HG02571 (cell line): ENCODE results near the gene FLT3.
"Not testable (repeated sequence)": the region's sequence is repeated elsewhere in the genome, so short reads cannot be mapped to it uniquely, and the experiment has no call there.

Source experiments
- ATAC-seq: cut with Tn5 transposase; IDR thresholded peaks from one replicate; pipeline ENCODE4 v1.9.1; 2021; ENCODE audit warnings: mild to moderate bottlenecking, moderate library complexity; ENCODE audit not compliant: unreplicated experiment

The FLT3 gene

GRCh38 chr13:27975564-27976361, 124.6 kb downstream of the FLT3 start:
- ATAC-seq: no peak

DNA sequence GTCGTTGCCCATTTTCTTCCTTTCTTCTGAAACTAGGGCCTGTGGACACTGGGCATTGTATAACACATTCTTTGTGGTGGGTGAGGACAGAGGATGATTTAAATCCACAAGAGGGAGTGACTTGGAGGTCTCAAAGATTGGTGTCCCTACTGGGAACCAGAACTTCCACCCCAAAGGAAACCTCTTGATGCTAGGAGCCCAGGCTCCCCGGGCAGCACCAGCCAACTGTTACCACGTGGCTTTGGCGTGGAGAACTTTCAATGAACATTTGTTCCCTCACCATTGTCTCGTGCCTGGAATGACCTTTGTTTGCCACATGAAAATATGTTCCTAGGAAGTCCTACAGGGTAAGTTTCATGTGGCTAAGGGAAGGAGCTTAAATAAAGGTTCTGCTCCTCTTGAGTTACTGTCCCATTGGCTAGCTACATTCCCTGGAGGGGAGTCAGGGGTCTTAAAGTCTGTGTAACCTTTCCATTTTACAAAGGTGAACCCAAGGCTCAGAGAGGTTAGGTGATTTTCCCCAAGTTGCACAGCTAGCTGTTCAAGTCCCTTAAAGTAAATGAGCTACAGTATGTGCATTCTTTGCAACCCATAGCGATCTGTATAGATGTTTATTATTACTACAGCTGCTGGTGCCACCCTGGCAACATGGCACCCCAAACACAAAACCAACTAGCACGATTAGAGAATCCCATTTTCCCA, 126.3 kb downstream of the FLT3 start:
- no peak for ATAC-seq

GRCh38 chr13:27973291-27973690, 127.1 kb downstream of the FLT3 start:
- ATAC-seq: no peak

DNA sequence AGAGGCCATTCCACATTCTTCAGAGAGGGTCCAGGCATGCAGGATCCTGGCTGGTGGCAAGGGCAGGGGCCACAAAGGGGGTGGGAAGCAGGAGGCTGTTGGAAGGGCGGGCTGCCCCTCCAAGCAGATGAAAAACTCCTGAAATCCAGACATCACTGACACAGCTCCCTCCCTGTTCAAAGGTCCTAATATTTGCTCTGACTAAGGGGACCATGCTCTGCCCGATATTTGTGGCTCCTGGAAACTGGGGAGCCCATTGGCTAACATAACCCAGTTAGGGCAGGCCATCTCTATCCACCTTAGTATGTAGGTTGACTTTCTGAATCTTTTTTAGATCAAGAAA, 127.9 kb downstream of the FLT3 start:
- no peak for ATAC-seq

DNA sequence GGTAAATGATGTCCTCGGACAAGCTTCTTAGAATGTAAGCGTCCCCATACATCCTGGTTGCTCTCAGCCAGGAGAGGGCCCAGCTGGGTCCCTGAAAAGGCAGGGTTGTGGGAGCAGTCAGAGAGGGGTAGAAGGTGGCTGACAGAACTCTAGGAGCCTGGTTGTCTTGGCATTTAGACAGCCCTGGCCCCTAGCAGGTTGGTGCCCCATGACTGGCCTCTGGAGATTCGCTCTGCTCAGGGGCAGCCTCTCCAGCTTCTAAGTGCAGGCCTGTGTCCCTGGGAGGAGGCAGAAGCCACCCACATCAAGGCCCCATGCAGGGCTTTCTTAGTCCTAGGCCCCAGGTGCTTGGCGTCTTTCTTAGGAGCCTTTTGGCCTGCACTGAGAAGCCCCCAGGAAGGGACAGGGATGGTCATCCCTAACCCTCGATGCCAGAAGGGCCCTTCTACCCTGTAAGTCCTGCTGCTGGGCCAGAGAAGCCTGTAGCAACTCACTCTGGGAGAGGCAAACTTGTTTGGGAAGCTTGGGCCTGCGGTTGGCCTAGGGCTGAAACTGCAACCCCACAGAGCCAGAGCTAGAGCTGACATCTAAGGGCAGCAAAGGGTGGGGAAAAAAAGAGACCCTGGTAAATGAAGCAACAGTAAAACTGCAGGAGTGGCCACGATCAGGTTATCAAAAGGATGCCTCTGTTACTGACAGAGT, 128.4 kb downstream of the FLT3 start:
- no peak for ATAC-seq

DNA sequence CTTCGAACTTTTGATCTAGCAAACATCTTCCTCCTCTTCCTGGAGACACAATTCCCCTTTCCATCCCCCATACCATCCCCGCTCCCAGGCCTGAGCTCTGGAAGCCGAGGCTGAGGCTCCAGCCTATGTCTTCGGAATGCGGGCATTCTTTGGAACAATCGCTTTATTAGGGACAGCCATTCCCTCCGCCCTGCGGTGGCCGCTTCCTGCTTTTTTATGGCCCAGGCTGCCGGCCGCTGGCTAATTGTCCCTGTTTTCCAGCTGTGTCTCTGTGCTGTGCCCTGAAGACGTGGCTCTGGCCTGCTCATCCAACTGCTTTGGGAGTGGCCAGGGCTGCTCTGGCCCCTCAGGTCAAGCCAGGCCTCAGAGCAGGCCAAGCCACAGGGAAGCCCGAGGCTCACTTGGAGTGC, 129.1 kb downstream of the FLT3 start:
- ATAC-seq: no peak

- no peak for ATAC-seq
Observed at GRCh38 chr13:27970382-27971235, 129.8 kb downstream of the FLT3 start.

- ATAC-seq: no peak
Observed at GRCh38 chr13:27969866-27970229, 130.5 kb downstream of the FLT3 start.

DNA sequence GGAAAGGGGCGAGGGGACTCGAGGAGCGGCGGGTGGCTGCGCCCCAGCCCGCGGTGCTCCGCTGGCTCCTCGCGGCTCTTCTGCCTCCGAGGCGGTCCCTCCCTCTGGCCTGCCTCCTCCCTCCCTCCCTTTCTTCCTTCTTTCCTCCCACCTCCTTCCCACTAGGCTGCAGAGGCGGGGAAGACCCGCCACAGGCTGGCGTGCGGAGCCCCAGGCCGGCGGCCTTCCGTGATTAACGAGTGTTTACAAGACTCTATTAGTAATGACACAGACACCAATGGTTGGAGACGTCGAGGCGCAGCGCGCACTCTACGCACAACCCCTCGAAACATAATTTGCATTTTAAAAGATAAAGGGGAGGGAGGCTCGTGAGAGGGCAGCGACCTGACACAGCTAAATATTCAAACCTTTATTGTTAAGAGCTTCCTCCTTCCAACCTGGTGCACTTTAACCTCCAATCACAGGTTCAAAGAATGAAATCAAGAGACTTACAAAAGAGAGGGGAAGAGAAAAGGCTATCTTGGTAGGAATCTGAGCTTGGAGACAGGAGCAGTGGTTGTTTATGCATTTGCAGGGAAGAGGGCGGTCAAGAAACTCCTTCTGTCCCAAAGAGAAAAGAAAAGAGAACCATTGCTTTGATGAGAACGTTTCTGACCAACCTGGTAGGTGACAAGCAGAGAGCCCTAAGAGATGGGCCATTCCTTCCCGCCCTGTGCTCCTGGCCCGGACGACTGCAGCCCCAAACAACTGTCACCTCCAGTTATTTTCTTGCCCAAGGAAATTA, 131.1 kb downstream of the FLT3 start, which contains the start of gene CDX2:
Gene CDX2, minus strand, starts transcription at position 234 of the 784 bp plus-strand sequence. CDS start 309 bp downstream, outside the sequence.
- ATAC-seq: no peak

DNA sequence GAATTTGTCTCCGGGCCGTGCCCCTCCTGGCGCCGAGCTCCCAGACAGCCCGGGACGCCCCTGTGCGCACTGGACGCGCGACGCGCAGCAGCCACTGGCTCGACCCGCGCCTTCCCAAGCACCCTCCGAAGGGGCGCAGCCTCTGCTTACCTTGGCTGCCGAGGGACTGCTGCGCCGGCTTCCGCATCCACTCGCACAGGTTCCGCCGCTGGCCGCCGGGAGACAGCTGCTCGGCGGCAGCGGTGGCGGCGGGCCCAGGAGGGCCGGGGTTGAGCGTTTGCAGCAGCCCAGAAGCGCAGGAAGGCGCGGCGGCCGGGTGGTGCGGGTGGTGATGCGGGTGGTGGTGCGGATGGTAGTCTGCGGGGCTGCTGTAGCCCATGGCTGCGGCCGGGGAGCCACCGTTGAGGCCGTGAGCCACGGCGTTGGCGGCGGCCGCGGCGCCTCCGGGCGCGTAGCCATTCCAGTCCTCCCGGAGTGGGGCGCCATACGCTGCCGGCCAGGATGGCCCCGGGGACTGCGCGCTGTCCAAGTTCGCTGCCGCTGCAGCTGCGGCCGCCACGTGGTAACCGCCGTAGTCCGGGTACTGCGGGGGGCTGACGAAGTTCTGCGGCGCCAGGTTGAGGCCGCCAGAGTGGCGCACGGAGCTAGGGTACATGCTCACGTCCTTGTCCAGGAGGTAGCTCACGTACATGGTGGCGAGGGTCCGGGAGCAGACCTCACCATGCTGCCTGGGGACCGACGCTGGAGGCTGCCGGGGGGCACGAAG, 131.9 kb downstream of the FLT3 start:
- ATAC-seq: no peak

DNA sequence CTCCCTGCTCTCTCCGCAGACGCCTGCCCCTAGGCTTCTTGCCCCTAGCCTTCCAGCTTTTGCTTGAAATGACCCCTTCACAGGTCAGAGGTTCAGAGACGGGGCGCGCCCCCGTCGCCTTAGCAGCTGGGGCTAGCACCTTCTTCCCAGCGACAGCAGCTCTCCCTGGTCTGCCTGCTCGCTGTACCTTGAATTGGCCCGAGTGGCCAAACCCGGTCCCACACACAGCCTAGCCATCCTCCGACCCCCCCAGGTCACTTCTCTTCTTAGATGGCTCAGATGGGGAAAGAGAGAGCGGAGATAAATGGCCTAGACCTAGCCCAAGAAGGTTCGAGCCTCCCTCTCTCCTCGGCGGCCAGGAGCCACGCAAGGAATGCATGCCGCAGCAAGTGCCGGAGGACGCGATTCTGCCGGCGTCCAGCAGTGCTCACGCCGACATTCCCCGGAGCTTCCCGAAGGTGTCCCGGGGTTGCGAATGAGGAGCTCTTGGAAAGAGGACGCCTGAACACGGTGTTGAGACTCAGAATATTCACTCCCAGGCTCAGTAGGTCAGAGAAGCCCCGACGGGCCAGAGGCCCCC, 132.6 kb downstream of the FLT3 start:
- no peak for ATAC-seq

- ATAC-seq: no peak
Observed at GRCh38 chr13:27967203-27967735, 133.1 kb downstream of the FLT3 start.

DNA sequence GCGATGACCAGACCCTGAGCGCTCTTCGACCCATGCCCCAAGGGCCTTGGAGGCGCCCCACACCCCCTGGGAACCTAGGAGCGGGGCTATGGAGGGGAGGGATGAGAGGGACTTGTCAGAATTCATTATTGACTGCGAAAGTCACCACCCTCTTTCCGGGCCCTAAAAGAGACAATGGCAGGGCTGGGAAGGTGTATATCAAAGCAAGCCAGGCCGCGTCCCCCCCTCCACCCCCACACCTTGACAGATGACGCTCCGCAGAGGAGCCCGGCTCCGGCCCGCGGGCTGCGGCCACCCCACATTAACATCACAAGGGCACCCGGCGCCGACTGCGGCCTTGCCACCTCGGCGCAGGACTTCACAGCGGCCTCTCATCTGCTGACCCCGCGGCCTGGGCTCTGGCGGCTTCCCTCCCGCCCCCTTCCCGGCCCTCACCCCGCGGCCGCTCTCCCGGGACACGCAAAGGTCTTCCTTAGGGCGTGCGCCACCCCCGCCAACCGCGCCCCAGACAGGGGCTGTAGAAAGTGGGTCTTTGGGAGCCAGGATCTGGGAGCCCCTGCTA, 133.7 kb downstream of the FLT3 start:
- ATAC-seq: no peak

DNA sequence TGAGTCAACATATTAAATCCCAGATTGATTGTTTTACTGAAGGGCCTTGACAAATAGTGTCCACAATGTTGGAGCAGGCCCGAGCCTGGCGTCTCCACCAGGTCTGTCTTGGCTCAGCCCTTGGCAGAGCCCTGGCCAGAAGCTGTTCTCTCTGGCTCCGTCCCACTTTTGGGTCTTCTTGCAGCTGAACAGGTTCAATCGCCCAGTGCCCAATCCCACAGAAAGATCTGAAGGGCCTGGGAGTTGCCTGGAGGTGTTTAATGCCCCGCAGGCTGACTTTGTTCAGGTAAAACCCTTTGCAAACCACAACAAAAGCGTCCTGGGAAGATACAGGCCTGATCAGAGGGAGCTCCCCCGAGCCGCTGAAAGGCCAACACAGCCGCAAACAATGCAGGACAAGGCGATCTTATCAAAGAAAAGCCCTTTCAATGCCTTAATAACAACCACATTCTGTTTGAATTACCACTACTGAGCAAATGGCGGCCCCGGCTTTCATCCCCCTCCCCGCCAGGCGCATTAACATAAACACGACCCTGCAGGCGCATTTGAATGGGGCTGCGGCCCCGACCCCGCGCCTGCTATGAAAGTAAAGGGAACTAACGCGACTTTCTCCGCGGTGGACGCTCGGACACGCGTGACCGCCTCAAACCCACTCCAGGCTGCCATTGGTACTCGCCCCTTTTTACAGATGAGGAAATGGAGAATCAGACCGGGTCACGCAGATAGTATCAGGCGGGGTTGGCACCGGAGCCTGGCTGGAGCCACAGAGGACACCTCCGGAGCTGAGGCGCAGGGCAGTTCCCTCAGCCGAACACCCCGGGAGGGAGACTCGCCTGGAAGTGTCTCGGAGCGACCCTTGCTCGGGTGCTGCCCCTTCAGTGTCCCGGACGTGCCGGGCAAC, 134.4 kb downstream of the FLT3 start:
- no peak for ATAC-seq

DNA sequence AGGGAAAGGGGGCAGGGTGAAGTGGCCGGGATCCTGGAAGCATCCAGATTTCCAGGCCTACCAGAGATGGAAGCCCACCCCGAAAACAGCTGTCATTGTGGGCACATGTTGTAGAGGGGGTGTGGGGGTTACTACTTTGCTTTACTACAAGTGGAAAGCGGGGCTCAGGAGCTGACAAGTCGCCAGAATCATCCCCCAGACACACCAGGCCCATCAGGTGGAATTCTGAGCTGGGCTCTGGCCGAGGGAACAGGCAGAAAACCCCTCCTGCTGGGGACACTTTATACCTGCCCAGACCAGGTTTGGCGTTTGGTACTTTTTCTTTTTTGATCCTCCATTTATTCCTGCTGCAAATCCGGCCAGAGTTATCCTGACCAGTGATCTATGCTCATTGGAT, 135.0 kb downstream of the FLT3 start:
- no peak for ATAC-seq

GRCh38 chr13:27964741-27965323, 135.5 kb downstream of the FLT3 start:
- ATAC-seq: no peak

GRCh38 chr13:27964206-27964605, 136.2 kb downstream of the FLT3 start:
- not testable (repeated sequence) for ATAC-seq
